HCT116 (cell line): ENCODE data around the gene PTPN1. TPM values are rescaled to one million over a fixed set of nuclear protein-coding genes. Genes with fewer than 3 reads are reported as not detected.

ENCODE experiments used
- ATAC-seq: fragments of 200-7000 bp; cut with Tn5 transposase; 2 replicates; pipeline ENCODE4 v1.9.1; 2020; ENCODE audit warnings: mild to moderate bottlenecking, moderate library complexity
- BruUV-seq: library from RNA; stranded (reverse); fragments of 400-500 nt; replicated peaks from 2 replicates; lab custom pipeline; 2021; lab: Mats Ljungman, UMichigan
- CTCF ChIA-PET: fragments of 300-600 bp; sonication (Branson Sonifier 250); formaldehyde crosslinking; loops from one replicate; lab custom pipeline; 2021; ENCODE audit warnings: antibody characterized with exemption; lab: Charles Lee
- POLR2A ChIA-PET: fragments of 300-600, 350-600 bp; sonication (Branson Sonifier 250); formaldehyde crosslinking; loops from one replicate; lab custom pipeline; 2021; ENCODE audit warnings: antibody characterized with exemption; lab: Charles Lee
- RAD21 ChIA-PET, 2 experiments: fragments of 300-600 bp; sonication (Branson Sonifier 250); formaldehyde crosslinking; loops; one replicate each; lab custom pipeline; 2023; ENCODE audit warnings: low total read pairs in 2 of 2; ENCODE audit not compliant: uncharacterized antibody in 2 of 2, unreplicated experiment in 2 of 2, low non-redundant PET in 1 of 2; lab: Charles Lee
- DNase-seq: peaks from one replicate; pipeline ENCODE4 v3.0.0-alpha.2; 2010; ENCODE audit warnings: low read depth, low spot score
- H2AFZ ChIP-seq: fragments of 200-600 bp; shearing (Covaris generic), sonication (generic); 2 replicates; pipeline ENCODE4 v1.6.1; 2017; ENCODE audit warnings: low read depth, mixed run types, mixed read lengths, antibody characterized with exemption, low read length; ENCODE audit not compliant: poor library complexity, severe bottlenecking
- H3K27ac ChIP-seq: 2 replicates; pipeline ENCODE4 v1.5.1; 2012; ENCODE audit warnings: low read depth, low read length
- H3K27me3 ChIP-seq: fragments of 200-600 bp; sonication (generic); 2 replicates; pipeline ENCODE4 v1.6.1; 2016; ENCODE audit warnings: mixed run types, low read length, mixed read lengths; ENCODE audit not compliant: insufficient read depth
- H3K36me3 ChIP-seq, 2 experiments: fragments of 200-500 bp in 1 of 2; fragments of 200-600 bp in 1 of 2; sonication (Bioruptor generic) in 1 of 2; sonication (generic) in 1 of 2; 2 replicates each; pipeline versions ENCODE4 v1.5.1 to v1.6.1; 2014 to 2016; ENCODE audit warnings: low read length in 2 of 2, inconsistent platforms in 1 of 2, mixed read lengths in 1 of 2, mixed run types in 1 of 2; ENCODE audit not compliant: insufficient read depth in 2 of 2, control insufficient read depth in 1 of 2
- H3K4me1 ChIP-seq, 2 experiments: fragments of 200-600 bp in 1 of 2; sonication (generic) in 1 of 2; 2 replicates each; pipeline versions ENCODE4 v1.5.1 to v1.6.1; 2012 to 2017; ENCODE audit warnings: low read length in 2 of 2, inconsistent platforms in 1 of 2, mild to moderate bottlenecking in 1 of 2, mixed read lengths in 1 of 2, mixed run types in 1 of 2, moderate library complexity in 1 of 2; ENCODE audit not compliant: insufficient read depth in 2 of 2, control insufficient read depth in 1 of 2
- H3K4me2 ChIP-seq: fragments of 200-600 bp; sonication (generic); 2 replicates; pipeline ENCODE4 v1.6.1; 2017; ENCODE audit warnings: mixed run types, low read length, mixed read lengths
- H3K4me3 ChIP-seq, 2 experiments: fragments of 200-600 bp in 1 of 2; sonication (generic) in 1 of 2; replicated peaks in 1 of 2; 2 replicates each; pipeline ENCODE4 v1.5.1; 2011 to 2016; ENCODE audit warnings: low read length in 2 of 2, control low read depth in 1 of 2, low read depth in 1 of 2, mild to moderate bottlenecking in 1 of 2, mixed read lengths in 1 of 2, mixed run types in 1 of 2
- H3K79me2 ChIP-seq: fragments of 200-600 bp; sonication (generic); 2 replicates; pipeline ENCODE4 v1.6.1; 2017; ENCODE audit warnings: mild to moderate bottlenecking, mixed run types, low read length, moderate library complexity, mixed read lengths; ENCODE audit not compliant: insufficient read depth
- H3K9ac ChIP-seq: fragments of 200-600 bp; sonication (generic); 2 replicates; pipeline ENCODE4 v1.6.1; 2016; ENCODE audit warnings: low read length, mixed read lengths
- H3K9me2 ChIP-seq: fragments of 200-600 bp; sonication (generic), shearing (Covaris generic); 2 replicates; pipeline ENCODE4 v1.6.1; 2017; ENCODE audit warnings: mixed run types, mild to moderate bottlenecking, moderate library complexity; ENCODE audit not compliant: insufficient read depth
- H3K9me3 ChIP-seq, 2 experiments: fragments of 200-500 bp in 1 of 2; fragments of 200-600 bp in 1 of 2; sonication (Bioruptor generic) in 1 of 2; sonication (generic) in 1 of 2; 2 replicates each; pipeline ENCODE4 v1.6.1; 2014 to 2017; ENCODE audit warnings: low read length in 2 of 2, mixed read lengths in 2 of 2, inconsistent platforms in 1 of 2, low read depth in 1 of 2, mild to moderate bottlenecking in 1 of 2, mixed run types in 1 of 2, moderate library complexity in 1 of 2; ENCODE audit not compliant: control insufficient read depth in 1 of 2, insufficient read depth in 1 of 2
- H4K20me1 ChIP-seq: fragments of 200-600 bp; sonication (generic), shearing (Covaris generic); 2 replicates; pipeline ENCODE4 v1.6.1; 2017; ENCODE audit warnings: mixed run types, mild to moderate bottlenecking, moderate library complexity; ENCODE audit not compliant: insufficient read depth
- CEBPB ChIP-seq: IDR thresholded peaks from 2 replicates; pipeline ENCODE4 v1.6.1; 2012; ENCODE audit warnings: low read depth
- CTCF ChIP-seq, 3 experiments: fragments of 200-600 bp in 1 of 3; sonication (generic) in 1 of 3; IDR thresholded peaks in 2 of 3; conservative IDR thresholded peaks in 1 of 3; 2 replicates each; pipeline ENCODE4 v1.5.1; 2012 to 2017; ENCODE audit warnings: low read depth in 2 of 3, low read length in 2 of 3, antibody characterized with exemption in 1 of 3, borderline replicate concordance in 1 of 3, control low read depth in 1 of 3, mild to moderate bottlenecking in 1 of 3, mixed read lengths in 1 of 3, mixed run types in 1 of 3, moderate library complexity in 1 of 3; ENCODE audit not compliant: insufficient read depth in 1 of 3
- EGR1 ChIP-seq: IDR thresholded peaks from 2 replicates; pipeline ENCODE4 v1.6.1; 2012; ENCODE audit warnings: low read depth
- EZH2 ChIP-seq: fragments of 200-600 bp; sonication (generic); IDR thresholded peaks from 2 replicates; pipeline ENCODE4 v1.6.1; 2017; ENCODE audit warnings: antibody characterized with exemption, mixed run types
- FOSL1 ChIP-seq: IDR thresholded peaks from 2 replicates; pipeline ENCODE4 v1.6.1; 2012; ENCODE audit warnings: low read depth
- JUND ChIP-seq: IDR thresholded peaks from 2 replicates; pipeline ENCODE4 v1.6.1; 2012
- POLR2A ChIP-seq: IDR thresholded peaks from 2 replicates; pipeline ENCODE4 v1.7.0; 2011; ENCODE audit warnings: borderline replicate concordance; ENCODE audit not compliant: insufficient read depth, insufficient read length; ENCODE audit errors: extremely low read depth
- RAD21 ChIP-seq: IDR thresholded peaks from 2 replicates; pipeline ENCODE4 v1.6.1; 2012; ENCODE audit warnings: low read depth, mild to moderate bottlenecking
- SIN3A ChIP-seq: IDR thresholded peaks from 2 replicates; pipeline ENCODE4 v1.6.1; 2012; ENCODE audit warnings: low read depth
- SRF ChIP-seq: IDR thresholded peaks from 2 replicates; pipeline ENCODE4 v1.6.1; 2012; ENCODE audit warnings: low read depth
- TCF7L2 ChIP-seq: IDR thresholded peaks from 2 replicates; pipeline ENCODE4 v1.7.0; 2011; ENCODE audit warnings: borderline replicate concordance, inconsistent platforms; ENCODE audit not compliant: insufficient read depth, insufficient read length; ENCODE audit errors: extremely low read depth
- YY1 ChIP-seq: IDR thresholded peaks from 2 replicates; pipeline ENCODE4 v1.6.1; 2011; ENCODE audit warnings: low read length, low read depth, moderate library complexity, mild to moderate bottlenecking; ENCODE audit not compliant: insufficient replicate concordance; ENCODE audit errors: extremely low read depth
- ZFX ChIP-seq: fragments of 450-650 bp; IDR thresholded peaks from 2 replicates; pipeline ENCODE4 v1.6.1; 2017
- ZNF274 ChIP-seq: fragments of 200-500 bp; sonication (Bioruptor generic); IDR thresholded peaks from 2 replicates; pipeline ENCODE4 v1.6.1; 2014; ENCODE audit warnings: mild to moderate bottlenecking, low read depth, low read length, inconsistent platforms
- intact Hi-C: fragments of 100-400 bp; cut with micrococcal nuclease; formaldehyde crosslinking; loops from 2 replicates; pipeline ENCODE4 v1.10.0; 2022
- total RNA-seq: library from RNA; stranded (reverse); gene quantifications from one replicate; pipeline ENCODE4 v1.2.1, GENCODE V29; 2021; ENCODE audit not compliant: unreplicated experiment
- TF ChIP-seq, protein P1 (sequence below): IDR thresholded peaks from 2 replicates; pipeline ENCODE4 v1.6.1; 2011; ENCODE audit warnings: mild to moderate bottlenecking, low read length, moderate library complexity; ENCODE audit not compliant: insufficient replicate concordance; ENCODE audit errors: extremely low read depth
- TF ChIP-seq, protein P2 (sequence below): IDR thresholded peaks from 2 replicates; pipeline ENCODE4 v1.6.1; 2012; ENCODE audit warnings: low read depth

The PTPN1 gene
- total RNA-seq, 1 experiment from 2014 or later: 47.5 TPM

GRCh38 chr20:50574586-50574985 is 64.4 kb downstream of the PTPN1 start:
- Histone ChIP-seq H3K4me3 (no peak overlapping the region), H4K20me1 (no peaks in the 10 kb centered on the region), H3K4me1 (peaks cover 18 to 32% of the 10 kb centered on the region in 2 experiments), H3K27ac (no peak overlapping the region), H3K79me2 (peaks cover 37% of the 10 kb centered on the region), H3K9ac (no peak overlapping the region), H3K9me2 (no peaks in the 10 kb centered on the region), H3K27me3 (no peaks in the 10 kb centered on the region), H3K36me3 (peaks cover 17 to 43% of the 10 kb centered on the region in 2 experiments), H3K4me2 (no peak overlapping the region), H3K9me3 (no peaks in the 10 kb centered on the region), H2AFZ (no peak overlapping the region)
- intact Hi-C loops: loop anchor here (10.0 kb wide), 1 partner anchor 600 kb away; no protein-coding TSS in a partner anchor
- TF ChIP-seq, protein P1, sequence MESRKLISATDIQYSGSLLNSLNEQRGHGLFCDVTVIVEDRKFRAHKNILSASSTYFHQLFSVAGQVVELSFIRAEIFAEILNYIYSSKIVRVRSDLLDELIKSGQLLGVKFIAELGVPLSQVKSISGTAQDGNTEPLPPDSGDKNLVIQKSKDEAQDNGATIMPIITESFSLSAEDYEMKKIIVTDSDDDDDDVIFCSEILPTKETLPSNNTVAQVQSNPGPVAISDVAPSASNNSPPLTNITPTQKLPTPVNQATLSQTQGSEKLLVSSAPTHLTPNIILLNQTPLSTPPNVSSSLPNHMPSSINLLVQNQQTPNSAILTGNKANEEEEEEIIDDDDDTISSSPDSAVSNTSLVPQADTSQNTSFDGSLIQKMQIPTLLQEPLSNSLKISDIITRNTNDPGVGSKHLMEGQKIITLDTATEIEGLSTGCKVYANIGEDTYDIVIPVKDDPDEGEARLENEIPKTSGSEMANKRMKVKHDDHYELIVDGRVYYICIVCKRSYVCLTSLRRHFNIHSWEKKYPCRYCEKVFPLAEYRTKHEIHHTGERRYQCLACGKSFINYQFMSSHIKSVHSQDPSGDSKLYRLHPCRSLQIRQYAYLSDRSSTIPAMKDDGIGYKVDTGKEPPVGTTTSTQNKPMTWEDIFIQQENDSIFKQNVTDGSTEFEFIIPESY: no peak
- TF ChIP-seq ZFX (no peak), EZH2 (no peak), YY1 (no peak), ZNF274 (no peak), RAD21 (no peak), JUND (no peak), SIN3A (no peak), CTCF (IDR thresholded peaks at IDR 0.05 in 2 of 3, conservative IDR thresholded peaks at IDR 0.05 in 1 of 3; ENCODE audit: borderline replicate concordance in 1 of 3, insufficient read depth in 1 of 3, low read depth in 2 of 3, low read length in 2 of 3) (no peak), EGR1 (no peak), POLR2A (no peak), SRF (no peak), CEBPB (no peak), TCF7L2 (no peak), FOSL1 (no peak)
- TF ChIP-seq, protein P2, sequence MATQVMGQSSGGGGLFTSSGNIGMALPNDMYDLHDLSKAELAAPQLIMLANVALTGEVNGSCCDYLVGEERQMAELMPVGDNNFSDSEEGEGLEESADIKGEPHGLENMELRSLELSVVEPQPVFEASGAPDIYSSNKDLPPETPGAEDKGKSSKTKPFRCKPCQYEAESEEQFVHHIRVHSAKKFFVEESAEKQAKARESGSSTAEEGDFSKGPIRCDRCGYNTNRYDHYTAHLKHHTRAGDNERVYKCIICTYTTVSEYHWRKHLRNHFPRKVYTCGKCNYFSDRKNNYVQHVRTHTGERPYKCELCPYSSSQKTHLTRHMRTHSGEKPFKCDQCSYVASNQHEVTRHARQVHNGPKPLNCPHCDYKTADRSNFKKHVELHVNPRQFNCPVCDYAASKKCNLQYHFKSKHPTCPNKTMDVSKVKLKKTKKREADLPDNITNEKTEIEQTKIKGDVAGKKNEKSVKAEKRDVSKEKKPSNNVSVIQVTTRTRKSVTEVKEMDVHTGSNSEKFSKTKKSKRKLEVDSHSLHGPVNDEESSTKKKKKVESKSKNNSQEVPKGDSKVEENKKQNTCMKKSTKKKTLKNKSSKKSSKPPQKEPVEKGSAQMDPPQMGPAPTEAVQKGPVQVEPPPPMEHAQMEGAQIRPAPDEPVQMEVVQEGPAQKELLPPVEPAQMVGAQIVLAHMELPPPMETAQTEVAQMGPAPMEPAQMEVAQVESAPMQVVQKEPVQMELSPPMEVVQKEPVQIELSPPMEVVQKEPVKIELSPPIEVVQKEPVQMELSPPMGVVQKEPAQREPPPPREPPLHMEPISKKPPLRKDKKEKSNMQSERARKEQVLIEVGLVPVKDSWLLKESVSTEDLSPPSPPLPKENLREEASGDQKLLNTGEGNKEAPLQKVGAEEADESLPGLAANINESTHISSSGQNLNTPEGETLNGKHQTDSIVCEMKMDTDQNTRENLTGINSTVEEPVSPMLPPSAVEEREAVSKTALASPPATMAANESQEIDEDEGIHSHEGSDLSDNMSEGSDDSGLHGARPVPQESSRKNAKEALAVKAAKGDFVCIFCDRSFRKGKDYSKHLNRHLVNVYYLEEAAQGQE: no peak
- DNase-seq (no peak), ATAC-seq (no peak)
- CTCF ChIA-PET: interaction anchor here (1.1 to 2.5 kb wide), 7 partner anchors 13 to 389 kb away, joined by 3 to 9 read pairs (median 5); partner anchors contain the start of gene PTPN1
- no TSS peak for BruUV-seq
- POLR2A ChIA-PET: no interaction called here
- RAD21 ChIA-PET: interaction anchor here in 1 of 2 experiments (1.3 kb wide), 1 partner anchor 109 kb away, joined by 3 read pairs; no protein-coding TSS in a partner anchor
